Transverse colon (tissue), 4 donors: ENCODE measurements around the gene SALL2. TPM values are rescaled to one million over a fixed set of nuclear protein-coding genes. Genes with fewer than 3 reads are reported as not detected.
"Not testable (repeated sequence)": the region's sequence is repeated elsewhere in the genome, so short reads cannot be mapped to it uniquely, and the experiment has no call there.

Experiments
- DNase-seq: peaks from one replicate; pipeline ENCODE4 v3.0.0-alpha.2; 2019
- H3K27ac ChIP-seq, 4 donors: fragments of 200-600 bp; sonication (generic); 2 replicates each; pipeline ENCODE4 v1.5.1; 2016 to 2018; ENCODE audit warnings: inconsistent platforms in 4 of 4
- H3K27me3 ChIP-seq: fragments of 200-600 bp; sonication (generic); 2 replicates; pipeline ENCODE4 v1.5.1; 2017; ENCODE audit warnings: inconsistent platforms
- H3K36me3 ChIP-seq, 4 donors: fragments of 200-600 bp; sonication (generic); 2 replicates each; pipeline ENCODE4 v1.5.1; 2017 to 2019; ENCODE audit warnings: inconsistent platforms in 4 of 4
- H3K4me1 ChIP-seq, 4 donors: fragments of 200-600 bp; sonication (generic); 2 replicates each; pipeline ENCODE4 v1.5.1; 2017 to 2020; ENCODE audit warnings: inconsistent platforms in 4 of 4
- H3K4me3 ChIP-seq, 4 donors: fragments of 200-600 bp; sonication (generic); 1 replicate in 1 of 4; 2 replicates in 3 of 4; pipeline versions ENCODE4 v1.5.1 to v1.6.1; 2017 to 2019; ENCODE audit warnings: inconsistent platforms in 4 of 4
- H3K9me3 ChIP-seq, 2 donors: fragments of 200-600 bp; sonication (generic); 2 replicates each; pipeline ENCODE4 v1.5.1; 2017 to 2019; ENCODE audit warnings: inconsistent platforms in 2 of 2
- CTCF ChIP-seq, 5 experiments: fragments of 200-600 bp in 3 of 5; fragments of 450-650 bp in 2 of 5; sonication (generic) in 3 of 5; IDR thresholded peaks; 1 replicate in 2 of 5; 2 replicates in 3 of 5; pipeline ENCODE4 v1.5.1; 2016 to 2017; ENCODE audit warnings: antibody characterized with exemption in 5 of 5, inconsistent platforms in 3 of 5, mild to moderate bottlenecking in 2 of 5, moderate library complexity in 1 of 5
- EP300 ChIP-seq: sonication (generic); formaldehyde crosslinking; IDR thresholded peaks from one replicate; pipeline ENCODE4 v1.6.1; 2017; ENCODE audit warnings: antibody characterized with exemption, low read depth
- POLR2A ChIP-seq: fragments of 450-650 bp; IDR thresholded peaks from one replicate; pipeline ENCODE4 v1.6.1; 2016; ENCODE audit warnings: antibody characterized with exemption, mild to moderate bottlenecking, moderate library complexity
- POLR2AphosphoS5 ChIP-seq, 3 donors: sonication (generic); formaldehyde crosslinking; IDR thresholded peaks; one replicate each; pipeline ENCODE4 v1.6.1; 2016; ENCODE audit warnings: antibody characterized with exemption in 3 of 3
- WGBS, 2 donors: methylation state at CpG; one replicate each; pipeline ENCODE4 v1.1.5; 2018; ENCODE audit warnings: low coverage in 1 of 2; 5-methylcytosine and 5-hydroxymethylcytosine counted together
- in situ Hi-C, 4 donors: fragments of 200-750 bp; cut with MboI; loops; one replicate each; pipeline versions ENCODE4 v1.15.0 to v1.15.1; 2017; ENCODE audit warnings: low sequenced_read_pairs in 3 of 4, low pct_ligation_motif_present in 1 of 4, low pct_unique_long_range_greater_than_20kb in 1 of 4
- intact Hi-C: fragments of 100-400 bp; cut with DNase I; formaldehyde crosslinking; loops from one replicate; pipeline ENCODE4 v1.15.1; 2023; ENCODE audit warnings: low total_unique reads
- total RNA-seq, 4 donors: library from RNA; depleted of rRNA; stranded (reverse); fragments of >200 nt; gene quantifications; one replicate each; pipeline ENCODE4 v1.1.0, GENCODE V29; 2016

The SALL2 gene
- total RNA-seq, 4 donors from 2014 or later: 2.2 to 36.3 (median 4.2) TPM

GRCh38 chr14:21557084-21557901 lies 31.1 kb upstream of the SALL2 start:
- peak; percentile 70 to 83 (median 74) for TF ChIP-seq CTCF (IDR thresholded peaks at IDR 0.05)
- TF ChIP-seq EP300: no peak
- peak in 1 of 3 donors; percentile 7 for TF ChIP-seq POLR2AphosphoS5 (IDR thresholded peaks at IDR 0.05)
- H3K36me3 ChIP-seq: no peaks in the 10 kb centered on the region
- peak; percentile 77 for DNase-seq
- peaks cover 0 to 9% (median 5%) of the 10 kb centered on the region in 4 donors for H3K4me1 ChIP-seq
- H3K27me3 ChIP-seq: no peaks in the 10 kb centered on the region
- H3K9me3 ChIP-seq: no peaks in the 10 kb centered on the region
- H3K27ac ChIP-seq: peak overlapping the region; percentile 54 to 79 (median 61)
- intact Hi-C loops (loop anchor here (5.0 kb wide), 2 partner anchors 100 to 875 kb away; partner anchors contain the start of genes CHD8 and RNASE4), in situ Hi-C loops (no loop called here)
- peak overlapping the region in 2 of 4 donors; percentile 19 to 39 for H3K4me3 ChIP-seq
- WGBS, 2 donors: 8 to 12% methylated on average over 10 to 11 of the region's 11 CpGs

- Histone ChIP-seq H3K27me3 (no peaks in the 10 kb centered on the region), H3K27ac (peak overlapping the region; percentile 54 to 79 (median 61)), H3K9me3 (no peaks in the 10 kb centered on the region), H3K36me3 (no peaks in the 10 kb centered on the region), H3K4me1 (peaks cover 0 to 9% (median 5%) of the 10 kb centered on the region in 4 donors), H3K4me3 (no peak overlapping the region)
- no peak for DNase-seq
- intact Hi-C loops: loop anchor here (5.0 kb wide), 2 partner anchors 99 to 874 kb away; partner anchors contain the start of genes CHD8 and RNASE4
- in situ Hi-C loops: no loop called here
- TF ChIP-seq POLR2A (no peak), POLR2AphosphoS5 (IDR thresholded peaks at IDR 0.05) (no peak), CTCF (IDR thresholded peaks at IDR 0.05) (no peak), EP300 (no peak)
- WGBS, 2 donors: 66 to 67% methylated on average over 5 of the region's 5 CpGs
Observed at GRCh38 chr14:21556378-21557083, 30.4 kb upstream of the SALL2 start.

- H3K27me3 ChIP-seq: no peaks in the 10 kb centered on the region
- peaks cover 0 to 9% (median 5%) of the 10 kb centered on the region in 4 donors for H3K4me1 ChIP-seq
- in situ Hi-C loops: no loop called here
- H3K9me3 ChIP-seq: no peaks in the 10 kb centered on the region
- intact Hi-C loops: no loop called here
- no peak overlapping the region for H3K27ac ChIP-seq
- no peaks in the 10 kb centered on the region for H3K36me3 ChIP-seq
- DNase-seq: no peak
- WGBS, 2 donors: 75 to 92% methylated on average over 2 to 3 of the region's 3 CpGs
- no peak overlapping the region for H3K4me3 ChIP-seq
- TF ChIP-seq CTCF (IDR thresholded peaks at IDR 0.05): no peak
- no peak for TF ChIP-seq POLR2A
- no peak for TF ChIP-seq EP300
- TF ChIP-seq POLR2AphosphoS5 (IDR thresholded peaks at IDR 0.05): no peak
Observed at GRCh38 chr14:21553266-21553665, 27.1 kb upstream of the SALL2 start.

GRCh38 chr14:21544588-21544987 lies 18.4 kb upstream of the SALL2 start:
- H3K27ac ChIP-seq, DNase-seq, intact Hi-C loops, H3K27me3 ChIP-seq, in situ Hi-C loops, H3K4me1 ChIP-seq, H3K9me3 ChIP-seq, H3K4me3 ChIP-seq, H3K36me3 ChIP-seq: not testable (repeated sequence)
- 96 to 97% methylated on average over 6 to 7 of the region's 7 CpGs for WGBS, 2 donors
